Lower leg skin (tissue), 4 donors: Measurements from ENCODE around the gene NTM. TPM values are rescaled to one million over a fixed set of nuclear protein-coding genes. Genes with fewer than 3 reads are reported as not detected.

Experiments
- DNase-seq, 2 donors: peaks; one replicate each; pipeline ENCODE4 v3.0.0-alpha.2; 2019; ENCODE audit warnings: low spot score in 2 of 2
- H3K4me3 ChIP-seq: fragments of 200-600 bp; sonication (generic); 2 replicates; pipeline ENCODE4 v1.5.1; 2017; ENCODE audit warnings: mild to moderate bottlenecking, low read depth; ENCODE audit not compliant: poor library complexity, severe bottlenecking
- POLR2A ChIP-seq, 2 donors: fragments of 450-650 bp; IDR thresholded peaks; one replicate each; pipeline ENCODE4 v1.6.1; 2016 to 2017; ENCODE audit warnings: antibody characterized with exemption in 2 of 2, mild to moderate bottlenecking in 1 of 2, moderate library complexity in 1 of 2
- WGBS, 2 donors: methylation state at CpG; one replicate each; pipeline ENCODE4 v1.1.5; 2018; 5-methylcytosine and 5-hydroxymethylcytosine counted together
- intact Hi-C: fragments of 100-400 bp; cut with DNase I; formaldehyde crosslinking; loops from one replicate; pipeline ENCODE4 v1.15.0; 2023; ENCODE audit warnings: low total_unique reads
- total RNA-seq, 4 donors: library from RNA; depleted of rRNA; stranded (reverse); fragments of >200 nt; gene quantifications; one replicate each; pipeline ENCODE4 v1.1.0, GENCODE V29; 2016
- TF ChIP-seq, protein P1 (sequence below), 3 donors: fragments of 450-650 bp; IDR thresholded peaks; one replicate each; pipeline ENCODE4 v1.5.1; 2016; ENCODE audit warnings: antibody characterized with exemption in 3 of 3, mild to moderate bottlenecking in 3 of 3, moderate library complexity in 2 of 3

The NTM gene
- total RNA-seq, 4 donors from 2014 or later: 2.8 to 5.7 (median 4.9) TPM

DNA sequence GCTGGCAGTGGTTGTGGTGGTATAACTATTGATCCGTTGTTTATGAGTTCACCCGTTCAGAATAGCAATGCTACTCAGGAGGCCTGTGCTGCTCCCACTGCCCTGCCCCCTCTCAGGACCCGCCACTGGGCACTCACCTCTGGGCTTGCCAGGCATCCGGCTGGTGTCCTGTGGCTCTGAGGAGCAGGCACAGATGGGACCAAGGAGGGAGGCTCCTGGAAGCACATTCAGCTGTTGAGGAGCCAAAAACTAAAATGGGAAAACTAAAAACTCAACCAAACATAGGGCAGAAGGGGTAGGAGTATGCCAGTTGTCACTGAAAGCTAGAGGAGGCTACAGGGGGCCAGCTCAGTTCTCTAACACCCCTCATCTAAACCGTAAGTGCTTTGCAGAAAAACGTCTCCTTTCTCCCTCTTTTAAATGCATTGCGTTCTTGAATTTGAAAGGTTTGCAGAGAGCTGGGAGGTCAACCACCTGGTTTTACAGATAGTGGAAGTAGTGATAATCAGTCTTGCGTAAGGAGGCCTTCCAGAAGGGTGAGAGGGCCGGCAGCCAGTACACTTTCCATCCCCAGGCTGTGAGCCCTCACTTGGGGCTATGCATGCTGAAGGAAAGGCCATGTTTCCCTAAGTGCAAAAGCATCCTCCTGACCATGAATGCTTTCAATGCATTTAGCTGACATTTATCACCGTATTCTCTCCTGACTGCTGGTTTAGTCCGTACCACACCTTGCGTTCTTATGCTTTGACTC is 547.4 kb downstream of the NTM start:
- no peak for DNase-seq
- H3K4me3 ChIP-seq: no peak overlapping the region
- intact Hi-C loops: no loop called here
- 79 to 86% methylated on average over 12 of the region's 12 CpGs for WGBS, 2 donors
- TF ChIP-seq, protein P1, sequence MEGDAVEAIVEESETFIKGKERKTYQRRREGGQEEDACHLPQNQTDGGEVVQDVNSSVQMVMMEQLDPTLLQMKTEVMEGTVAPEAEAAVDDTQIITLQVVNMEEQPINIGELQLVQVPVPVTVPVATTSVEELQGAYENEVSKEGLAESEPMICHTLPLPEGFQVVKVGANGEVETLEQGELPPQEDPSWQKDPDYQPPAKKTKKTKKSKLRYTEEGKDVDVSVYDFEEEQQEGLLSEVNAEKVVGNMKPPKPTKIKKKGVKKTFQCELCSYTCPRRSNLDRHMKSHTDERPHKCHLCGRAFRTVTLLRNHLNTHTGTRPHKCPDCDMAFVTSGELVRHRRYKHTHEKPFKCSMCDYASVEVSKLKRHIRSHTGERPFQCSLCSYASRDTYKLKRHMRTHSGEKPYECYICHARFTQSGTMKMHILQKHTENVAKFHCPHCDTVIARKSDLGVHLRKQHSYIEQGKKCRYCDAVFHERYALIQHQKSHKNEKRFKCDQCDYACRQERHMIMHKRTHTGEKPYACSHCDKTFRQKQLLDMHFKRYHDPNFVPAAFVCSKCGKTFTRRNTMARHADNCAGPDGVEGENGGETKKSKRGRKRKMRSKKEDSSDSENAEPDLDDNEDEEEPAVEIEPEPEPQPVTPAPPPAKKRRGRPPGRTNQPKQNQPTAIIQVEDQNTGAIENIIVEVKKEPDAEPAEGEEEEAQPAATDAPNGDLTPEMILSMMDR (IDR thresholded peaks at IDR 0.05): no peak
- no peak for TF ChIP-seq POLR2A (IDR thresholded peaks at IDR 0.05)

DNA sequence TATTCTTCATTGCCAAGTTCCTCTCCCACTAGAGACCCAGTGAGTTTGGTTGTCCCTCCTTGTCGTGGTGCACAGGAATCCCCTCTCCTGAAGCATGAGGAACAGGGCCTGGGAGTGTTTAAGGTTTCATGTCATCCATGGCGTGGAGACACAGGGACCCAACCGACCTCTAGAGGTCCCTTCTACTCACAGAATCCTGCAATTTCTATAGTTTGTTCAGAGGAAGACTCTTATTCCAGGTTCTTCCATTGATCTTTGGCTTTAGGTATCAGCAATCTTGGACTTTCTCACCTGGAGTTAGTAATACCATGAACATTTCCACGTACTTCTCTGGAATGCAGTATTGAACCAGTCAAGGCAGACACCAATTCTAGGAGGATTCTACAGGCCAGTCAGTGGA is 548.2 kb downstream of the NTM start:
- DNase-seq: no peak
- TF ChIP-seq POLR2A (IDR thresholded peaks at IDR 0.05): no peak
- TF ChIP-seq, protein P1 (IDR thresholded peaks at IDR 0.05): no peak
- intact Hi-C loops: no loop called here
- no peak overlapping the region for H3K4me3 ChIP-seq
- 81 to 83% methylated on average over 4 of the region's 4 CpGs for WGBS, 2 donors

DNA sequence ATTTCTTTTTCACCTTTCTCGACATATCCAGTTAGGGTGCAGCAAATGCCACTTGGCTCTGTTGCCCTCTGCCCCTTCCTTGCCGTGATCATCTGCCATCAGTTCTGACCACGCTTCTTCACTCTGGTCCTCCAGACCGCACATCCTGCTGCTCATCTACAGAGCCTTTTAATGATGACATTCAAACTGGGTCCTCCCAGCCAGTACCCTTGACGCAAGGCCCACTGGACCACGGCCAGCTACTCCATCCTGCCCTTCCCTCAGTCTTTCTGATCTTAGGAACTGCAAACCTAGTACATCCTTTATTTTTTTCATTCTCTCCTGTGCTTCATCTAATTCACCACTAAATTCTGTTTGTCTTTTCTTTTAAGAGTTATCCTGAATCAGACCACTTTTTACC is 551.8 kb downstream of the NTM start:
- DNase-seq: no peak
- TF ChIP-seq, protein P1 (IDR thresholded peaks at IDR 0.05): no peak
- no peak for TF ChIP-seq POLR2A (IDR thresholded peaks at IDR 0.05)
- H3K4me3 ChIP-seq: no peak overlapping the region
- WGBS, 2 donors: 86 to 90% methylated on average over 6 of the region's 6 CpGs
- intact Hi-C loops: no loop called here

DNA sequence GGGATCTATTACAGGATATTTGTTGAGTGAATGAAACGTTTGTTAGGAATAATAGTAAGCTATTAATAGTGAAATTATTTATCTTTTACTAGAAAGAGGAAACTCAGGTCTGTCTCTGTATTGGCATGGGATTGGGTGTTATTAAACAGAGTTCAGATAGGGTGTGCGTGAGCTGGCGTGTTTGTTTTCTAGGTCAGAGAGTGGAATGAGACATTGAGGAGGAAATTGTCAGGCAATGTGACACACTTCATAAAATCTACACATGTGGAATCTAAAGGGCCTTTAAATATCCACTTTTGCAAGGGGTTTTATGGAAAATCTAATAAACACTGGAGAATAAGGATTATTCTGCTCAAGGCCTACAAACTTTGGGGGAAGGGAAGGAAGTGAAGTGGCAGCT is 552.9 kb downstream of the NTM start:
- TF ChIP-seq, protein P1 (IDR thresholded peaks at IDR 0.05): no peak
- TF ChIP-seq POLR2A (IDR thresholded peaks at IDR 0.05): no peak
- 68 to 73% methylated on average over 3 of the region's 3 CpGs for WGBS, 2 donors
- no peak for DNase-seq

DNA sequence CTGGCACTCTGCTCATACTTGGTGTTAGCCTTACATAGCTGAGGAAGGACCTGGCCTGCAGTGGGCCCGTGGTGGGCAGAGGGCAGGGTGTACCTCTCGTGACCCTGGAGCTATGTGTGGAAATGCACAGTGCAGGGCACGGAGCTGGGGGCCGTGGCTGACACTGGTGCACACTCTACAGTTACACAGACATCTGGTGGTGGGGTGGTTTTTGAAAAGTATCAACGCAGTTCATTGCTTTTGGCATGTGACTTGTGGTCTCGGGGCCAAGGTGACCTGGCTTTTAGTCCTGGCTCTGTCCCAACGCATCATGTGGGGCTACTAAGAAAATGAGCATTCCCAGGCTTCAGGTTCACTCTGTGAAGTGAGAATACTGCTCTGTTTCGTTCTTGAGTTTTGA is 553.6 kb downstream of the NTM start:
- TF ChIP-seq, protein P1 (IDR thresholded peaks at IDR 0.05): no peak
- no peak for TF ChIP-seq POLR2A (IDR thresholded peaks at IDR 0.05)
- intact Hi-C loops: no loop called here
- WGBS, 2 donors: 58 to 65% methylated on average over 7 to 8 of the region's 8 CpGs
- no peak for DNase-seq
- no peak overlapping the region for H3K4me3 ChIP-seq

More for the DNA sequence above, 552.9 kb downstream of the NTM start:
- H3K4me3 ChIP-seq: no peak overlapping the region
- intact Hi-C loops: no loop called here
